ENCODE results near the gene HS6ST3.

GRCh38 chr13:96836733-96837132 is 746.8 kb downstream of the HS6ST3 start:
- TF ChIP-seq TAF1 (IDR thresholded peaks at IDR 0.05; ENCODE audit: low read depth) = no peak
- TF ChIP-seq ZBTB7A (IDR thresholded peaks at IDR 0.05; ENCODE audit: low read depth) = no peak
- TF ChIP-seq RAD21 (IDR thresholded peaks at IDR 0.05; ENCODE audit: low read depth) = no peak
